H9 (cell line): Measurements from ENCODE around the gene MAML3. TPM values are rescaled to one million over a fixed set of nuclear protein-coding genes. Genes with fewer than 3 reads are reported as not detected.

Experiments used
- DNase-seq: peaks from one replicate; pipeline ENCODE4 v3.0.0-alpha.2; 2017
- H2AFZ ChIP-seq: one replicate; pipeline ENCODE4 v1.6.1; 2013; ENCODE audit warnings: mild to moderate bottlenecking, low read length, control low read depth, moderate library complexity
- H2AK5ac ChIP-seq: 2 replicates; pipeline ENCODE4 v1.6.1; 2013; ENCODE audit warnings: low read length, control low read depth, mixed read lengths; ENCODE audit not compliant: insufficient read length
- H2BK120ac ChIP-seq: one replicate; pipeline ENCODE4 v1.6.1; 2013; ENCODE audit warnings: low read depth, mild to moderate bottlenecking, low read length, control low read depth, inconsistent platforms; ENCODE audit not compliant: poor library complexity, severe bottlenecking
- H2BK12ac ChIP-seq: 2 replicates; pipeline ENCODE4 v1.6.1; 2013; ENCODE audit warnings: low read length, control low read depth, mixed read lengths, low read depth; ENCODE audit not compliant: insufficient read length
- H2BK15ac ChIP-seq: 2 replicates; pipeline ENCODE4 v1.6.1; 2013; ENCODE audit warnings: low read depth, low read length, control low read depth
- H2BK20ac ChIP-seq: one replicate; pipeline ENCODE4 v1.6.1; 2013; ENCODE audit warnings: low read depth, mild to moderate bottlenecking, low read length, control low read depth, inconsistent platforms; ENCODE audit not compliant: poor library complexity, severe bottlenecking
- H2BK5ac ChIP-seq: 2 replicates; pipeline ENCODE4 v1.6.1; 2013; ENCODE audit warnings: low read length, control low read depth, mixed read lengths; ENCODE audit not compliant: insufficient read length
- H3K14ac ChIP-seq: 2 replicates; pipeline ENCODE4 v1.6.1; 2013; ENCODE audit warnings: low read length, control low read depth; ENCODE audit not compliant: insufficient read depth
- H3K18ac ChIP-seq: 2 replicates; pipeline ENCODE4 v1.6.1; 2013; ENCODE audit warnings: low read depth, mild to moderate bottlenecking, mixed read lengths, low read length, control low read depth; ENCODE audit not compliant: insufficient read length
- H3K23ac ChIP-seq: 2 replicates; pipeline ENCODE4 v1.6.1; 2013; ENCODE audit warnings: low read length, control low read depth, mixed read lengths, low read depth; ENCODE audit not compliant: insufficient read length
- H3K23me2 ChIP-seq: 2 replicates; pipeline ENCODE4 v1.6.1; 2013; ENCODE audit warnings: low read depth, mild to moderate bottlenecking, mixed read lengths, low read length, control low read depth; ENCODE audit not compliant: insufficient read length, poor library complexity, severe bottlenecking
- H3K27ac ChIP-seq: 2 replicates; pipeline ENCODE4 v1.5.1; 2013; ENCODE audit warnings: low read length, control low read depth, mixed read lengths, low read depth; ENCODE audit not compliant: insufficient read length
- H3K27me3 ChIP-seq: 2 replicates; pipeline ENCODE4 v1.6.1; 2013; ENCODE audit warnings: low read length, control low read depth, inconsistent platforms; ENCODE audit not compliant: insufficient read depth
- H3K4ac ChIP-seq: 2 replicates; pipeline ENCODE4 v1.6.1; 2013; ENCODE audit warnings: low read depth, mild to moderate bottlenecking, control low read depth, inconsistent platforms, low read length, moderate library complexity
- H3K4me1 ChIP-seq: 2 replicates; pipeline ENCODE4 v1.6.1; 2013; ENCODE audit warnings: low read length, control low read depth, inconsistent platforms; ENCODE audit not compliant: insufficient read depth
- H3K4me2 ChIP-seq: 2 replicates; pipeline ENCODE4 v1.6.1; 2013; ENCODE audit warnings: low read length, control low read depth, mixed read lengths; ENCODE audit not compliant: insufficient read length, insufficient read depth
- H3K56ac ChIP-seq: 2 replicates; pipeline ENCODE4 v1.6.1; 2013; ENCODE audit warnings: low read depth, mild to moderate bottlenecking, mixed read lengths, low read length, control low read depth; ENCODE audit not compliant: insufficient read length
- H3K79me1 ChIP-seq: 2 replicates; pipeline ENCODE4 v1.6.1; 2013; ENCODE audit warnings: low read depth, mild to moderate bottlenecking, moderate library complexity, low read length, control low read depth, inconsistent platforms; ENCODE audit not compliant: insufficient read depth, poor library complexity, severe bottlenecking
- H3K79me2 ChIP-seq: 2 replicates; pipeline ENCODE4 v1.6.1; 2013; ENCODE audit warnings: low read length, control low read depth, inconsistent platforms; ENCODE audit not compliant: insufficient read depth
- H3K9ac ChIP-seq: 2 replicates; pipeline ENCODE4 v1.6.1; 2013; ENCODE audit warnings: low read length, control low read depth, mixed read lengths; ENCODE audit not compliant: insufficient read length; ENCODE audit errors: extremely low read depth
- H3K9me3 ChIP-seq: one replicate; pipeline ENCODE4 v1.6.1; 2013; ENCODE audit warnings: low read depth, low read length, inconsistent platforms; ENCODE audit not compliant: control insufficient read depth
- H3T11ph ChIP-seq: one replicate; pipeline ENCODE4 v1.6.1; 2013; ENCODE audit warnings: mild to moderate bottlenecking, low read length, control low read depth, inconsistent platforms
- H4K20me1 ChIP-seq: one replicate; pipeline ENCODE4 v1.6.1; 2013; ENCODE audit not compliant: control insufficient read depth, insufficient read length, insufficient read depth
- H4K5ac ChIP-seq: 2 replicates; pipeline ENCODE4 v1.6.1; 2013; ENCODE audit warnings: low read depth, mild to moderate bottlenecking, mixed read lengths, low read length, control low read depth; ENCODE audit not compliant: insufficient read length
- H4K8ac ChIP-seq: replicated peaks from 2 replicates; pipeline ENCODE4 v1.6.1; 2013; ENCODE audit warnings: low read length, control low read depth, mixed read lengths, low read depth; ENCODE audit not compliant: insufficient read length
- H4K91ac ChIP-seq: 2 replicates; pipeline ENCODE4 v1.6.1; 2013; ENCODE audit warnings: low read depth, mild to moderate bottlenecking, moderate library complexity, mixed read lengths, low read length, control low read depth; ENCODE audit not compliant: insufficient read length
- H3K27ac Mint-ChIP-seq, 3 experiments: 2 replicates in 2 of 3; 3 replicates in 1 of 3; pipeline ENCODE4 v1.8.0; 2020 to 2021; ENCODE audit warnings: mixed read lengths in 3 of 3, mild to moderate bottlenecking in 1 of 3, moderate library complexity in 1 of 3
- H3K27me3 Mint-ChIP-seq: 2 replicates; pipeline ENCODE4 v1.8.0; 2021; ENCODE audit warnings: low read depth, mild to moderate bottlenecking, moderate library complexity, mixed read lengths
- H3K36me3 Mint-ChIP-seq, 3 experiments: 2 replicates in 2 of 3; 3 replicates in 1 of 3; pipeline ENCODE4 v1.8.0; 2020 to 2021; ENCODE audit warnings: low read depth in 3 of 3, mixed read lengths in 3 of 3; ENCODE audit not compliant: insufficient read depth in 1 of 3
- H3K4me1 Mint-ChIP-seq, 2 experiments: 2 replicates each; pipeline ENCODE4 v1.8.0; 2020; ENCODE audit warnings: mixed read lengths in 2 of 2
- H3K4me3 Mint-ChIP-seq, 2 experiments: 2 replicates in 1 of 2; 3 replicates in 1 of 2; pipeline ENCODE4 v1.8.0; 2020 to 2021; ENCODE audit warnings: mild to moderate bottlenecking in 2 of 2, mixed read lengths in 2 of 2, moderate library complexity in 1 of 2
- H3K9me3 Mint-ChIP-seq, 2 experiments: 2 replicates in 1 of 2; 3 replicates in 1 of 2; pipeline ENCODE4 v1.8.0; 2020; ENCODE audit warnings: mild to moderate bottlenecking in 2 of 2, mixed read lengths in 2 of 2, moderate library complexity in 1 of 2
- CTCF ChIP-seq: fragments of 200-600 bp; sonication (generic); conservative IDR thresholded peaks from 3 replicates; pipeline ENCODE4 v1.8.0; 2021; ENCODE audit warnings: antibody characterized with exemption, mild to moderate bottlenecking
- WGBS: extraction: QIAGEN DNeasy Blood & Tissue Kit; methylation state at CpG from one replicate; pipeline ENCODE4 v1.1.7; 2013; ENCODE audit warnings: missing lambda C conversion rate, low lambda C conversion rate, mixed read lengths; ENCODE audit not compliant: insufficient read length; ENCODE audit errors: extremely low coverage; 5-methylcytosine and 5-hydroxymethylcytosine counted together
- total RNA-seq: library from RNA; stranded (reverse); gene quantifications from 2 replicates; pipeline ENCODE4 v1.2.1, GENCODE V29; 2021

The MAML3 gene
- total RNA-seq, 1 experiment from 2014 or later: 3.9 TPM

- H3K23ac ChIP-seq: no peak overlapping the region
- no peak overlapping the region for H3K9ac ChIP-seq
- H3K4ac ChIP-seq: no peak overlapping the region
- no peak overlapping the region for H3T11ph ChIP-seq
- peaks cover 14% of the 10 kb centered on the region; the same call in 1 of the 2 replicates for H3K4me1 ChIP-seq
- no peak overlapping the region for H3K14ac ChIP-seq
- Mint-ChIP-seq H3K9me3 (no peaks in the 10 kb centered on the region), H3K36me3 (no peaks in the 10 kb centered on the region), H3K4me3 (no peak overlapping the region), H3K27me3 (no peaks in the 10 kb centered on the region), H3K4me1 (peaks cover 56 to 57% of the 10 kb centered on the region in 2 experiments), H3K27ac (no peak overlapping the region; a peak in 1 of 7 replicates)
- no peak for DNase-seq
- no peak overlapping the region for H2BK120ac ChIP-seq
- no peak overlapping the region for H3K27ac ChIP-seq
- H3K79me2 ChIP-seq: no peaks in the 10 kb centered on the region
- H3K9me3 ChIP-seq: no peaks in the 10 kb centered on the region
- no peak overlapping the region for H4K8ac ChIP-seq
- no peak overlapping the region for H4K5ac ChIP-seq
- H2BK20ac ChIP-seq: no peak overlapping the region
- H2BK15ac ChIP-seq: no peak overlapping the region
- no peaks in the 10 kb centered on the region for H3K27me3 ChIP-seq
- H3K4me2 ChIP-seq: no peak overlapping the region
- no peaks in the 10 kb centered on the region for H4K20me1 ChIP-seq
- no peak overlapping the region for H2BK12ac ChIP-seq
- WGBS: no CpG with 5 or more reads among the region's 2 CpGs
- H2AK5ac ChIP-seq: no peak overlapping the region
- H4K91ac ChIP-seq: no peak overlapping the region
- no peaks in the 10 kb centered on the region for H3K23me2 ChIP-seq
- TF ChIP-seq CTCF: no peak
- no peak overlapping the region for H3K56ac ChIP-seq
- H2BK5ac ChIP-seq: no peak overlapping the region
- H3K79me1 ChIP-seq: no peaks in the 10 kb centered on the region
- H3K18ac ChIP-seq: no peak overlapping the region
- no peak overlapping the region for H2AFZ ChIP-seq
These were observed 73.1 kb downstream of the MAML3 start for GRCh38 chr4:140080883-140081282.
